ENCODE data around the gene UACA.

Gene UACA

GRCh38 chr15:70627322-70627721, 136.0 kb downstream of the UACA start:
- peak overlapping the region; percentile 63 for H3K9ac ChIP-seq (ENCODE audit: low read depth, low read length, poor library complexity, severe bottlenecking)
- H3K4me3 ChIP-seq (ENCODE audit: low read length, poor library complexity, severe bottlenecking) = peak overlapping the region; percentile 49
- H3K79me2 ChIP-seq (ENCODE audit: insufficient read depth, low read length) = no peaks in the 10 kb centered on the region
- no peak overlapping the region for H2AFZ ChIP-seq (ENCODE audit: low read length)
- H3K36me3 ChIP-seq (ENCODE audit: insufficient read depth, low read length) = no peaks in the 10 kb centered on the region
- peaks cover 13% of the 10 kb centered on the region for H3F3A ChIP-seq (ENCODE audit: low read depth)
- H3K9me3 ChIP-seq (ENCODE audit: insufficient read depth, low read depth, low read length) = peaks cover 6% of the 10 kb centered on the region
- no peaks in the 10 kb centered on the region for H3K9me2 ChIP-seq (replicated peaks; ENCODE audit: low read depth, low read length)
- no peak for TF ChIP-seq EZH2phosphoT487 (IDR thresholded peaks at IDR 0.05; ENCODE audit: borderline replicate concordance)
- TF ChIP-seq, protein P1, sequence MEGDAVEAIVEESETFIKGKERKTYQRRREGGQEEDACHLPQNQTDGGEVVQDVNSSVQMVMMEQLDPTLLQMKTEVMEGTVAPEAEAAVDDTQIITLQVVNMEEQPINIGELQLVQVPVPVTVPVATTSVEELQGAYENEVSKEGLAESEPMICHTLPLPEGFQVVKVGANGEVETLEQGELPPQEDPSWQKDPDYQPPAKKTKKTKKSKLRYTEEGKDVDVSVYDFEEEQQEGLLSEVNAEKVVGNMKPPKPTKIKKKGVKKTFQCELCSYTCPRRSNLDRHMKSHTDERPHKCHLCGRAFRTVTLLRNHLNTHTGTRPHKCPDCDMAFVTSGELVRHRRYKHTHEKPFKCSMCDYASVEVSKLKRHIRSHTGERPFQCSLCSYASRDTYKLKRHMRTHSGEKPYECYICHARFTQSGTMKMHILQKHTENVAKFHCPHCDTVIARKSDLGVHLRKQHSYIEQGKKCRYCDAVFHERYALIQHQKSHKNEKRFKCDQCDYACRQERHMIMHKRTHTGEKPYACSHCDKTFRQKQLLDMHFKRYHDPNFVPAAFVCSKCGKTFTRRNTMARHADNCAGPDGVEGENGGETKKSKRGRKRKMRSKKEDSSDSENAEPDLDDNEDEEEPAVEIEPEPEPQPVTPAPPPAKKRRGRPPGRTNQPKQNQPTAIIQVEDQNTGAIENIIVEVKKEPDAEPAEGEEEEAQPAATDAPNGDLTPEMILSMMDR (conservative IDR thresholded peaks at IDR 0.05; ENCODE audit: low read length) = no peak
- H4K20me1 ChIP-seq (ENCODE audit: insufficient read depth, low read length, poor library complexity, severe bottlenecking) = no peaks in the 10 kb centered on the region
- H3K27me3 ChIP-seq (ENCODE audit: insufficient read depth, low read length, poor library complexity, severe bottlenecking) = no peaks in the 10 kb centered on the region
- peaks cover 54% of the 10 kb centered on the region for H3K4me1 ChIP-seq (ENCODE audit: insufficient read depth, low read length, poor library complexity, severe bottlenecking)
- H3K4me2 ChIP-seq (ENCODE audit: low read depth, low read length, poor library complexity, severe bottlenecking) = peak overlapping the region; percentile 72

GRCh38 chr15:70625438-70625837, 137.9 kb downstream of the UACA start:
- Histone ChIP-seq H3K9ac (ENCODE audit: low read depth, low read length, poor library complexity, severe bottlenecking) (no peak overlapping the region), H3K36me3 (ENCODE audit: insufficient read depth, low read length) (no peaks in the 10 kb centered on the region; the same call in 1 of the 2 replicates), H3K79me2 (ENCODE audit: insufficient read depth, low read length) (no peaks in the 10 kb centered on the region), H3K4me2 (ENCODE audit: low read depth, low read length, poor library complexity, severe bottlenecking) (no peak overlapping the region), H3K9me3 (ENCODE audit: insufficient read depth, low read depth, low read length) (peaks cover 11% of the 10 kb centered on the region), H3K9me2 (replicated peaks; ENCODE audit: low read depth, low read length) (no peaks in the 10 kb centered on the region), H4K20me1 (ENCODE audit: insufficient read depth, low read length, poor library complexity, severe bottlenecking) (no peaks in the 10 kb centered on the region), H3F3A (ENCODE audit: low read depth) (peaks cover 13% of the 10 kb centered on the region), H3K4me1 (ENCODE audit: insufficient read depth, low read length, poor library complexity, severe bottlenecking) (peaks cover 36% of the 10 kb centered on the region), H3K4me3 (ENCODE audit: low read length, poor library complexity, severe bottlenecking) (no peak overlapping the region), H2AFZ (ENCODE audit: low read length) (0 out of 2 replicates have a peak overlapping the region, but pooled peaks have one; percentile 1), H3K27me3 (ENCODE audit: insufficient read depth, low read length, poor library complexity, severe bottlenecking) (no peaks in the 10 kb centered on the region)
- TF ChIP-seq, protein P1 (conservative IDR thresholded peaks at IDR 0.05; ENCODE audit: low read length) = no peak
- TF ChIP-seq EZH2phosphoT487 (IDR thresholded peaks at IDR 0.05; ENCODE audit: borderline replicate concordance) = no peak

DNA sequence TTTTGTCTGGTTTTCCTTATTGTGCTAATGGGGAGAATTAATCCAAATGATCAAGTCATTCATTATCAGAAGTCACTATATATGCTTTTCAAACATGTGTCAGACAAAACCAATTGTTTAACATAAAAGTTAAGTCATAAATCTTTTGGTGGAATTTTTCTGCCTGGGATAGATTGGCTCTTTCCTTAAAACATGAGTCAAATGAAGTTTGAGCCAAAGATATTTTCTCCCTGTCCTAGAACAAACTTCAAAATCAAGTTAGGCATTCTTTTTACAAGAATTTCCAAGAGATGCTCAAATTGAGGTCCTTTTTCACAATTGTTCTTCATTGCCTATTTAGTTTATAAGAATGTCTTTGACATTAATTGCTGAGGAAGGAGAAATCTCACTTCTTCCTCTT, 138.3 kb downstream of the UACA start:
- Histone ChIP-seq H3K4me3 (ENCODE audit: low read length, poor library complexity, severe bottlenecking) (no peak overlapping the region), H3K9me3 (ENCODE audit: insufficient read depth, low read depth, low read length) (peaks cover 11% of the 10 kb centered on the region), H4K20me1 (ENCODE audit: insufficient read depth, low read length, poor library complexity, severe bottlenecking) (no peaks in the 10 kb centered on the region), H3K4me2 (ENCODE audit: low read depth, low read length, poor library complexity, severe bottlenecking) (no peak overlapping the region), H3K27me3 (ENCODE audit: insufficient read depth, low read length, poor library complexity, severe bottlenecking) (no peaks in the 10 kb centered on the region), H3K79me2 (ENCODE audit: insufficient read depth, low read length) (no peaks in the 10 kb centered on the region), H3K9me2 (replicated peaks; ENCODE audit: low read depth, low read length) (no peaks in the 10 kb centered on the region), H3F3A (ENCODE audit: low read depth) (peaks cover 13% of the 10 kb centered on the region), H3K4me1 (ENCODE audit: insufficient read depth, low read length, poor library complexity, severe bottlenecking) (peaks cover 31% of the 10 kb centered on the region), H3K36me3 (ENCODE audit: insufficient read depth, low read length) (no peaks in the 10 kb centered on the region; the same call in 1 of the 2 replicates), H2AFZ (ENCODE audit: low read length) (no peak overlapping the region), H3K9ac (ENCODE audit: low read depth, low read length, poor library complexity, severe bottlenecking) (no peak overlapping the region)
- TF ChIP-seq EZH2phosphoT487 (IDR thresholded peaks at IDR 0.05; ENCODE audit: borderline replicate concordance) = no peak
- TF ChIP-seq, protein P1 (conservative IDR thresholded peaks at IDR 0.05; ENCODE audit: low read length) = no peak
